Kidney epithelial cell (primary cell): ENCODE results near the gene CILP2. TPM values are rescaled to one million over a fixed set of nuclear protein-coding genes. Genes with fewer than 3 reads are reported as not detected.

Source experiments
- DNase-seq: peaks from one replicate; pipeline ENCODE4 v3.0.0-alpha.2; 2010; ENCODE audit warnings: low read depth
- H3K27me3 ChIP-seq: 2 replicates; pipeline ENCODE4 v1.6.0; 2011; ENCODE audit warnings: low read length; ENCODE audit not compliant: control insufficient read depth, insufficient read depth
- H3K36me3 ChIP-seq: 2 replicates; pipeline ENCODE4 v1.5.1; 2011; ENCODE audit warnings: low read length; ENCODE audit not compliant: control insufficient read depth, insufficient read depth
- H3K4me3 ChIP-seq: 2 replicates; pipeline ENCODE4 v1.5.1; 2011; ENCODE audit warnings: low read depth, mild to moderate bottlenecking, control low read depth, low read length
- CTCF ChIP-seq: IDR thresholded peaks from 2 replicates; pipeline ENCODE4 v1.5.1; 2011; ENCODE audit warnings: mild to moderate bottlenecking, moderate library complexity, low read length, control low read depth, inconsistent platforms; ENCODE audit not compliant: insufficient read depth, poor library complexity, severe bottlenecking
- total RNA-seq: library from RNA; depleted of rRNA; stranded (reverse); fragments of >200 nt; gene quantifications from 2 replicates; pipeline ENCODE4 v1.2.3, GENCODE V29; 2015

Gene CILP2
- total RNA-seq, 1 donor from 2014 or later = not detected

- no peak for TF ChIP-seq CTCF
- H3K4me3 ChIP-seq = no peak overlapping the region
- H3K27me3 ChIP-seq = peaks cover 9% of the 10 kb centered on the region
- DNase-seq = no peak
- H3K36me3 ChIP-seq = no peaks in the 10 kb centered on the region
Measured at GRCh38 chr19:19548915-19549759, 11.1 kb downstream of the CILP2 start.

DNA sequence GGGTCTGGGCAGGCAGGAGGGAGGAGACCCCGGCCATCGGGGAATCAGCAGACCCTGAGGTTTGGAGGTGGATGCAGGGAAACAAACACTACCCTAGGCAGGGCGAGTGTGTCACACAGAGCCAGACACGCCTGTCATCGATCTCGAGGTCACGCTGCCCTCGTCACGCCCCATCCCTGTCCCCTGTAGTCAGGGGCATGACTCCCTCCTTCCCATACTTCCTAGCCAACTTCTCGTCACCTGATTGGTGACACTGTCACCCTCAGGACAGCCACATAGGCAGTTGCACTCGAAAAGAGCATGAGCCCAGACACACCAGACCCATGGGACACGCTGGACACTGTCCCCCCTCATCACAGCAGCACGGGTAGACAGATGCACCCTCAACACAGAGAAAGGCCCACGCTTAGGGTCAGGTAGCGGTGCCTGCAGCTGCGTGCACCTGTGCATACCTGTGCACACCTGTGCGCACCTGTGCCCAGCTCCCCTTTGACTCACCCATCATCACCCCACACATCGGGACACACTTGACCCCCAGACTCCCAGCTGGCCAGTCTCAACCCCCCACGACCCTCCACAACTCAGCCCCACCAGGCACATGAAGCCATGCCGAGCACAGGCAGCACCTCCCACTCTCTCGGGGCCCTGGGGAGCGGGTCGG lies 11.9 kb downstream of the CILP2 start:
- DNase-seq = no peak
- no peaks in the 10 kb centered on the region for H3K36me3 ChIP-seq
- peaks cover 9% of the 10 kb centered on the region for H3K27me3 ChIP-seq
- no peak for TF ChIP-seq CTCF
- no peak overlapping the region for H3K4me3 ChIP-seq

GRCh38 chr19:19550485-19550929 lies 12.4 kb downstream of the CILP2 start:
- Histone ChIP-seq H3K27me3 (peaks cover 9% of the 10 kb centered on the region), H3K36me3 (no peaks in the 10 kb centered on the region), H3K4me3 (no peak overlapping the region)
- no peak for TF ChIP-seq CTCF
- DNase-seq = no peak

- H3K4me3 ChIP-seq = no peak overlapping the region
- DNase-seq = no peak
Measured at GRCh38 chr19:19550972-19551852, 13.1 kb downstream of the CILP2 start.

GRCh38 chr19:19551853-19552192 lies 13.8 kb downstream of the CILP2 start:
- Histone ChIP-seq H3K36me3 (no peaks in the 10 kb centered on the region), H3K27me3 (peaks cover 6% of the 10 kb centered on the region), H3K4me3 (no peak overlapping the region)
- DNase-seq = no peak
- TF ChIP-seq CTCF = no peak

More at GRCh38 chr19:19550972-19551852, 13.1 kb downstream of the CILP2 start:
- no peak for TF ChIP-seq CTCF
- no peaks in the 10 kb centered on the region for H3K36me3 ChIP-seq
- H3K27me3 ChIP-seq = peaks cover 6% of the 10 kb centered on the region
